Retina (tissue), 1 donor: ENCODE measurements around the gene CYP2C9.
"Not testable (repeated sequence)": the region's sequence is repeated elsewhere in the genome, so short reads cannot be mapped to it uniquely, and the experiment has no call there.

Experiments used
- DNase-seq: peaks from one replicate; pipeline ENCODE4 v3.0.0-alpha.2; 2016

CYP2C9 gene

DNA sequence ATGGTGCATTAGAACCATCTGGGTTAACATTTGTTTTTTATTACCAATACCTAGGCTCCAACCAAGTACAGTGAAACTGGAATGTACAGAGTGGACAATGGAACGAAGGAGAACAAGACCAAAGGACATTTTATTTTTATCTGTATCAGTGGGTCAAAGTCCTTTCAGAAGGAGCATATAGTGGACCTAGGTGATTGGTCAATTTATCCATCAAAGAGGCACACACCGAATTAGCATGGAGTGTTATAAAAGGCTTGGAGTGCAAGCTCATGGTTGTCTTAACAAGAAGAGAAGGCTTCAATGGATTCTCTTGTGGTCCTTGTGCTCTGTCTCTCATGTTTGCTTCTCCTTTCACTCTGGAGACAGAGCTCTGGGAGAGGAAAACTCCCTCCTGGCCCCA, at the start of gene CYP2C9:
Gene CYP2C9 (plus strand): TSS at position 276 of the 400 bp plus-strand sequence. CDS start 25 bp downstream, at position 301.
- DNase-seq = no peak

DNA sequence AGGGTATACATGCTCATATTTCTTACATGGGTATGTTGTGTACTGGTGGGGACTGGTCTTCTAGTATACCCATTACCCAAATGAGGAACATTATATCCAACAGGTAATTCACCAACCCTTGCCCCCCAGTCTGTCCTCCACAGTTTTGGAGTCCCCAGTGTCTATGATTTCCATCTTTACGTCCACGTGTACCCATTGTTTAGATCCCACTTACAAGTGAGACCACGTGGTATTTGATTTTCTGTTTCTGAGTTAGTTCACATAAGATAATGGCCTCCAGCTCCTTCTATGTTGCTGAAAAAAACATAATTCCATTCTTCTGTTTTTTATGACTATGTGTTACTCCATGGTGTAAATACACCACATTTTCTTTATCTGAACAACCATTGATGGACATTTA, 49.3 kb upstream of the CYP2C9 start:
- DNase-seq = no peak

DNA sequence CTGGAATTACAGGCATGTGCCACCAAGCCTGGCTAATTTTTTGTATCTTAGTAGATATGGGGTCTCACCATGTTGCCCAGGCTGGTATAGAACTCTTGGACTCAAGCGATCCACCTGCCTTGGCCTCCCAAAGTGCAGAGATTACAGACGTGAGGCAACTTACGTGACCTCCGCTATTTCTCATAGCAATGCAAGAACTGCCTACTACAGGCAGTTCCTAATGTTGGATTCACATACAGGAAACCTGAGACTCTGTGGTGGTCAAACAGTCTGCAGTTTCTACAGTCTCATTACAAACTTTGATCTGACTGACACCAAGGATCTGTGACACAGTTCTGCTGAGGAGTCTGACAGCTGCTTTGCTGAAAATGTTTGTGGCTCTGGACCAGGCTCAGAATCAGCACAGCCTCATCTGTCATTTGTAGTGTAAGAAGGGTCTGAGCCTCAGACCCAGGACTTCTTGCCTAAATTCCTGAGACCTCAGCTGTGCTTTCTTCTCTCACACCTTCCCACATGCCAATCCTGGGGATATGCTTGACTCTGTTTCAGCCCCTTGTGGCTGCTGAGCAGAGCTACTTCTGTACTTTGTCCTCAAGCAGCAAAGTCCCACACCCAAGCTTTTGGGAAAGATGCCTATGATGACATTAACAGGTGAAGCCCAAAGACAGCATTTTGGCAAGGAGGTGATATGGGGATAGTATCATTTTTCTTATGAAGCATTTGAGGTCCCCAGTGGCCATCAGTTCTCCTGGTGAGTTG, 48.0 kb upstream of the CYP2C9 start:
- no peak for DNase-seq

DNA sequence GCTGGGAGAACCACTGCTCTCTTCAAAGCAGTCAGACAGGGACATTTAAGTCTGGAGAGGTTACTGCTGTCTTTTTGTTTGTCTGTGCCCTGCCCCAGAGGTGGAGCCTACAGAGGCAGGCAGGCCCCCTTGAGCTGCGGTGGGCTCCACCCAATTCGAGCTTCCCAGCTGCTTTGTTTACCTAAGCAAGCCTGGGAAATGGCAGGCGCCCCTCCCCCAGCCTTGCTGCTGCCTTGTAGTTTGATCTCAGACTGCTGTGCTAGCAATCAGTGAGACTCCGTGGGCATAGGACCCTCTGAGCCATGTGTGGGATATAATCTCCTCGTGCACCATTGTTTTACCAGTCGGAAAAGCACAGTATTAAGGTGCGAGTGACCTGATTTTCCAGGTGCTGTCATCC, 40.0 kb upstream of the CYP2C9 start:
- DNase-seq = not testable (repeated sequence)

DNA sequence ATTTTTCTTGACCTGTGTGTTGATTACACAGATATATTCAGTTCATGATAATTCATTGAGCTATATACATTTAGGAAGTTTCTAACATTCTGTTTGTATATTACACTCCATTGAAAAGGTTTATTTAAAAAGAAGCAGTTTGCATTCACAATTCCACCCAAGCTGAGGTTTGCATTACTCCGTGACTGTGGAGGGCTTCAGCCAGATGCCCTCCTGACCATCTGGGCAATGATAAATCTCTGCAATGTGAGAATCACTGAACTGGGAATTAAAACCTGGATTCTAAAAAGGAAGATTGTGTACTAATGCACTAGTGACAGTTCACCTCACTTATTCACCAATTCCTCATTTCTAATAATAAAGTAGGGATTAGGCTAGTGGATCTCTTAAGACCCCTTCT, 36.4 kb upstream of the CYP2C9 start:
- no peak for DNase-seq

DNA sequence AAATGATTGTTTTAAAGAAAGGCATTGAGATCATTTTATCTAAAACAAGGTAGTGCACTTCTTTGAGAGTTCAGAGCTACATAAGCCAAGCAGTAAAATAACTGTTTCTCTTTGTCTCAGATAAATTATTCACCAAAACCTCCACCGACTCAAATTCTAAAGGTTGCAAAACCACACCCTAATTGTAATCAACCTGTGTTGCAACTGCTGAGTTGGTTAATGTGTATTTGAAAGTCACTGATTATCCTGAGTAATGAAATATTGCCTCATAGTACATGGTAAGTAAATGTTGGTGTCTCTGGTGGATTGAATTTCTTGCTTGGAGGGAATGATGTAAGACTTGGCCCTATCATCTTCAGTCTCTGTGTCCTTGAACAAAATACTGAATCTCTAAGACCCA, 35.9 kb upstream of the CYP2C9 start:
- no peak for DNase-seq

DNA sequence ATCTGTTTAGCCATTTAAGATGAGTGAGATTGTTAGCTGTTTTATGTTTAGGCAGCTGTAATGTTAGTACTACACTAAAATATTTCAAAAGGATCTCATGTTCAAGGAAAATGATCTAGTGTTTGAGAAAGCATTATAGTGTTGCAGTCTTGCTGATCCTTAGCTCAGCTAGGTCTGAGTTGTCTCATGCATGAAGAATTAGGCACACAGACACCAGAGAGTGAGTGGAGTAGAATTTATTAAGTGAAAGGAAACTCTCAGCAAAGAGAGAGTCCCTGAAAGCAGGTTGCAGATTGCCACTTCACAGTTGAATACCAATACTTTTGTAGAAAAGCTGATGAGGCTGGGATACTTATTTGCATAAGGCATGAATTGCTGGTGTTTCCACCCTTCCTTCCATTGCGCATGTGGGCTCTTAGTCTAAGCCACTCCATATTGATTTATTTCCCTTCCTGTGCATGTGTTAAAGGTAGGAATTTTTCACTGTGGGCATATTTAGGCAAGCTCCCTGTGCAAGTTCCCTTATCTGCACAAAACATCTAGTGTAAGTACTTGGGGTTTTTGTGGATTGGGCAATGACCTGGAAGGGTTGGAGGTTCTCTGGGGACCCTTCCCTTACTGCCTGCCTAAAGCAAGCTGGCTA, 33.8 kb upstream of the CYP2C9 start:
- not testable (repeated sequence) for DNase-seq

DNA sequence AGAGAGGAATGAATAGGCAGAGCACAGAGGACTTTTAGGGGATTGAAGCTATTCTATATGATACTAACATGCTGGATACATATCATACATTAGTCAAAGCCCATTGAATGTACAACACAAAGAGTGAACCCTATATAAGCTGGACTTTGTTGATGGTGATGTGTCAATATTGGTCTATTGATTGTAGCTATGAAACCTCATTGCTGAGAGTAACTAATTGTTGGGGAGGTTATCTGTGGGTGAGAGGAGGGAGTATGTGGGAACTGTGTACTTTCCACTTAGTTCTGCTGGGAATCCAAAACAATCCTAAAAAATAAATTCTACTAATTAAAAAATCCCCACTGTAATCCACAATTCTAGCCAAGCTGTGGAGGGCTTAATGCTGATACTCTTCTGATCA, 22.0 kb upstream of the CYP2C9 start:
- DNase-seq = no peak

DNA sequence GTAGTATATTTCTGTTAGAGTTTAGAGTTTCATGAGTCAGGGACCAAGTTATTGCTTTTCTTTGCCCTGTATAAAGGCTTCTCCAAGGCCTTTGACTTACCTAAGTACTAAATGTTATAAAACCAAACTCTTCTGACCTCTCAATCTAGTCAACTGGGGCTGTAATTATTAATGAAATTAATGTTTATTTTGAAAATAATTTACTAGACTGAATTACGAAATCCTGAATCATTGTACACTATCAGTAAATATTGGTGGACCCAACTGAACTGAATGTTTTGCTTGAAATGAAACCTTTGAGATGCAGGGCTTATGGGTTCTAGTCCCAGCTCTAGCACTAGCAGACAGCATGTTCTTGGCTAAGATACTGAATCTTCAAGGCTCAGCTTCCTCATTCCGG, 1.7 kb upstream of the CYP2C9 start:
- no peak for DNase-seq

DNA sequence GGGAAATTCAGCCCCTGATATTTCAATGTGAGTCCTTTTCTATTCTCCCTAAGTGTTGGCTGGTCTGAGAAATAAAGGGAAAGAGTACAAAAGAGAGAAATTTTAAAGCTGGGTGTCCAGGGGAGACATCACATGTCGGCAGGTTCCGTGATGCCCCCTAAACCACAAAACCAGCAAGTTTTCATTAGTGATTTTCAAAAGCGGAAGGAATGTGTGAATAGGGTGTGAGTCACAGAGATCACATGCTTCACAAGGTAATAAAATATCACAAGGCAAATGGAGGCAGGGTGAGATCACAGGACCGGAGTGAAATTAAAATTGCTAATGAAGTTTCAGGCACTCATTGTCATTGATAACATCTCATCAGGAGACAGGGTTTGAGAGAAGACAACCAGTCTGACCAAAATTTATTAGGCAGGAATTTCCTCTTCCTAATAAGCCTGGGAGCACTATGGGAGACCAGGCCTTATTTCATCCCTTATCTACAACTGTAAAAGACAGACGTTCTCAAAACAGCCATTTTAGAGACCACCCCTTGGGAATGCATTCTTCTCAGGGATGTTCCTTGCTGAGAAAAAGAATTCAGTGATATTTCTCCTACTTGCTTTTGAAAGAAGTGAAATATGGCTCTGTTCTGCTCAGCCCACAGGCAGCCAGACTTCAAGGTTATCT, 5.1 kb downstream of the CYP2C9 start:
- DNase-seq = not testable (repeated sequence)

DNA sequence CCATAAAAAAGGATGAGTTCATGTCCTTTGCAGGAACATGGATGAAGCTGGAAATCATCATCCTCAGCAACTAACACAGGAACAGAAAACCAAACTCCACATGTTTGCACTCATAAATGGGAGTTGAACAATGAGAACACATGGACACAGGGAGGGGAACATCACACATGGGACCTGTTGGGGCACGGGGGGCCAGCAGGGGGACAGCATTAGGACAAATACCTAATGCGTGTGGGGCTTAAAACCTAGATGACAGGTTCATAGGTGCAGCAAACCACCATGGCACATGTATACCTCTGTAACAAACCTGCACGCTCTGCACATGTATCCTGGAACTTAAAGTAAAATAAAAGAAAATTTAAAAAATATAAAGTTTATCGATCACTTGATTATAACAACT, 7.7 kb downstream of the CYP2C9 start:
- DNase-seq = not testable (repeated sequence)

DNA sequence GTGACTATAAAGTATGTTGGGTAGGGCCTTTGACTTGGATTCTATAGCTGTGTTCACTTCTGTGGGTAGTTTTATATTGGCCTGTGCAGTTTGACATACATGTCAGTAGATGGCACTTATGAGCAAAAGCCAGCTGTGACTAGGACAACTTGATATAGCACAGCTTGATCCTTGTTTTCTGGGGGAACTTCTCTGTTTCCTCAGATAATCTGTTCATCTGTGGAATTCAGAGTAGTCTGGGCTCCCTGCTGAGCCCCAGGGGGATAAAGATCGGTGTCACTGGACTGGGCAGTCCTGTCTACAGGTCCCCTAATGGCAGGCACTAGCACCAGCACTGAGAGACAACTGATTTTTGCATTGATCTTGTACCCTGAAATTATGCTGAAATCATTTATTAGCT, 25.4 kb downstream of the CYP2C9 start:
- DNase-seq = peak; percentile 30

DNA sequence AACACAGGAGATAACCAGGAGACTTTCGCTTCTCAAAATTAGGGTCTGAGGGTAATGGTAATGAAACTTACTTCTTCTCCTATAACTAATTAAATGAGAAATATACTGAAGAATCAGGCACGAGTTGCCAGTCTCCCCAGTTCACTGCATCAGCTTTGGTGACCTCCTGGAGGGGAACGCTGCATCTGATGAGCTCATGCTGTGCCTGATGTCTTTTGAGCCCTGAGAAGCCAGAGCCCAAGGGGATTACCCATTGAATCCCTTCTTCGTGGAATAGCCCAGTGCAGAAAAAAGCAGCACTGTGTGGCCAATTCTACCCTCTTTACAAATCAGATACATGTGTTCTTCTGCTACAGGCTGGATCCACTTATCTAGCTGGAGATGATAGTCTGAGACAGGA, 45.1 kb downstream of the CYP2C9 start:
- peak; percentile 23 for DNase-seq

DNA sequence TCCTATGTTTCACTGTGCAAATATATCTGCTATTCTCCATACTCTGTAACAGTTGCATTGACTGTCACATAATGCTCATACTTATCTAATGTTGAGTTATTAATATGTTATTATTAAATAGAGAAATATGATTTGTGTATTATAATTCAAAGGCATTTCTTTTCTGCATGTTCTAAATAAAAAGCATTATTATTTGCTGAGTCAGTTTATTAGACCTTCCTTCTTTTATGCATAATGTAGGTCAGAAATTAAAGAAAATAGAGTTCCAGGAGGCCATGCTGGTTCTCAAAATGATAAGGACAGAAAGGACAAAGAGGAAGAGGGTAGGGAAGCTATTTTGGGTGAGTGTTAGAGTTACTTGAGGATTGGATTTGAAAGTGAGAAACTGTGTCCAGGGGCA, 50.7 kb downstream of the CYP2C9 start:
- peak; percentile 11 for DNase-seq

DNA sequence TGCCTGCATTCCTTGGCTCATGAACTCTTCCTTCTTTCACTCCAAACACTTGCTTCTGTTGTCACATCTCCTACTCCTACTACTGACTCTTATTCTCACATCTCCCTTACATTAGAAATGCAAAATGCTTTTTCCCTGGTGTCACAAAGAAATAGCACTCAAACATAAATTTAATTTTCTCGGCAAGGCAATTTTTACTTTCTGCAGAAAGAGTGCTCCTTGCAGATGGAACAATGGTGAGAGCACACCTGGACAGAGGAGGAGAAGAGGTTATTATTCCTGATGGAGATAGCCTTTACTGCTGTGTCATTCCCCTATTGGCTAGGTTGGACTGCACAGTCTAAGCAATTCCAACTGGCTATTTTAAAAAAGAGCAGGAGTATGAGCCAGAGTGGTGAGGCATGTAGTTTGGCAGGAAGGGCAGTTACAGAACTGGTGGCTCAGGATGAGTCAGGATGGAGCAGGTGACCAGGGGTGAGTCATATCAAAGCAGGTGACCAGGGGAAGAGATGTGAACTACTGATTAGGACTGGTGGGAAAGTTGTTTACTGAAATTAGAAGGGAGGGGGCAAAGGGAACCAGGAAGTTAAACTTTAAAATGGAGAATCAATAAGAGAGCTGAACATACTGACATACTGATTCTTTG, 52.9 kb downstream of the CYP2C9 start:
- no peak for DNase-seq

DNA sequence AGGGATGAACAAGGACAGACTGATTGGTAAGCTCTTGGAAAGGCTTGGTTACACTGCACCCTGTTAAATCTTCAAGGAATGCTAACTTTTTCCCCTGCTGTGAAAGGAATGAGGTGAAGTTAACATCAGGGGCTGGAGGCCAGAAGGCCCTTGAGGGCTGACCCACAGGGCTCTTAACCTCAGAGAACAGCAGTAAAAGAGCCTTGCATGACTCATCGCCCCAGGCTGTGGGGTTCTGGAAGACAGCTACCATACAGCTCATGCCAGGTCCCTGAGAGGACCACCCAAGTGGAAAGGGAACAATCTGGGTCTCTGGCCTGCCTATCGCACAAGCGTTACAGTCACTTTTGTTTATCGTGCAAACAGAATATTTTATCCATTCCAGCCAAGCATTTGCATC, 54.4 kb downstream of the CYP2C9 start:
- DNase-seq = no peak

DNA sequence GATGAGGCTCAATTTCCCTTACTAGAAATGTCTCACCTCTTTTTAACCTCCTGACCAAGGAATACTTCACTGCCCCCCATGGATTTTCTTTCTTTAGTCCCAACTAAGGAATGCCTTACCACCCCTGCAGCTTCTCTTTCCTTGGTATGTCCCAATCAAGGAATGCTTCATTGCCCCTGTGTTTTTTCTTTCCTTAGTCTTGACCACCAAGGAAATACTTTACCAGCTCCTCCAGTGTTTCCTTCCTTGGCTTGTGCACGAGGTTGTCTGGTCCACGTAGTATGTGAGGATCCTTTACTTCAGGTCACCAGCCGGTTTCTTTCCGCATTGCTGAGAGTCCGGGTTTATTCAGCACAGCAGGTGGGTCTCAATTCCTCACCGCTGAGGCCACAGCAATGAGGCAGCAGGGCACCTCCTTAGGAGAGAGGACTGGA, 59.3 kb downstream of the CYP2C9 start:
- DNase-seq = peak; percentile 19

DNA sequence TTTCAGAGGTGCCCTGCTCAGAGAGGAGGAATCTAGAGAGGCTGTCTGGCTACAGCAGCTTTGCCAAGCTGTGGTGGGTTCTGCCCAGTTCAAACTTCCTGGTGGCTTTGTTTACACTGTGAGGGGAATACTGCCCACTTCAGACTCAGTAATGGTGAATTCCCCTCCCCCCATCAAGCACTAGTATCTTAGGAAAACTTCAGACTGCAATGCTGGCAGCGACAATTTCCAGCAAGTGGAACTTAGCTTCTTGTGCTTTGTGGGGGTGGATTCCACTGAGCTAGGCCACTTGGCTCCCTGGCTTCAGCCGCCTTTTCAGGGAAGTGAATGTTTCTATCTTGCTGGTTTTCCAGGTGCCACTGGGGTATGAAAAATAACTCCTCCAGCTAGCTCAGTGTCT, 88.0 kb downstream of the CYP2C9 start:
- DNase-seq = no peak

DNA sequence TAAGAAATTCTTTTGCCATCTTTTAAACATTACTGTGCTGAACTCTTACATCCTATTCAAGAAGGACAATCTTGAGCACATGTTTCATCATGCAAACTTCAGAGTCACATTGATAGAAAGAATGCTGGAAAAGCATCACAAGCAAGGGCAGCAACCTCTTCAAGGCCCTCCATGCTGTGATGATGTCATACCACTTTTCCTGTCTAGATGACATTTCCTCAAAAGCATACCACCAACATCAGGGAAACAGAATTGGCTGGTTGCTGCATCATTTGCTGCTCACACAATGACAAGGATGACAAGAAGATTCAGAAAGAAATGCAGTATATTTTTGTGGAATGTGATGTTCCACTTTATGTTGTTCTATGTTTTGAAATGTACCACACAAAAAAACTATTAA, 93.2 kb downstream of the CYP2C9 start:
- DNase-seq = no peak

DNA sequence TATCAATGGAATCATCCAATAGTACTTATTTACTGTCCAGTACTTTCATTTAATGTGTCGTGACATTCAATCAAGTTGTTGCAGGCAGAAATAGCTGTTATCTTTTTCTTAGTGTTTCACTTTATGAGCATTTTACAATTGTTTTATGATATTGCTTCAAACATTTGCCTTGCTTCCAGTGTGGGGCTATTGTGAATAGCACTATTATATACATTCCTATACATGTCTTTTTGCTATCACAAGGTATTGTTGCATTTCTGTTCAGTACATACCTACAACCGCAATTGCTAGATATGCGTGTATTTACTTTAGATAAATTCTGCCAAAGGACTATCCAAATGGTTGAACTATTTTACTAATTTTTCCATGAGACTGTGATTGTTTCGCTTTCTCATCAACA, 95.9 kb downstream of the CYP2C9 start:
- no peak for DNase-seq

DNA sequence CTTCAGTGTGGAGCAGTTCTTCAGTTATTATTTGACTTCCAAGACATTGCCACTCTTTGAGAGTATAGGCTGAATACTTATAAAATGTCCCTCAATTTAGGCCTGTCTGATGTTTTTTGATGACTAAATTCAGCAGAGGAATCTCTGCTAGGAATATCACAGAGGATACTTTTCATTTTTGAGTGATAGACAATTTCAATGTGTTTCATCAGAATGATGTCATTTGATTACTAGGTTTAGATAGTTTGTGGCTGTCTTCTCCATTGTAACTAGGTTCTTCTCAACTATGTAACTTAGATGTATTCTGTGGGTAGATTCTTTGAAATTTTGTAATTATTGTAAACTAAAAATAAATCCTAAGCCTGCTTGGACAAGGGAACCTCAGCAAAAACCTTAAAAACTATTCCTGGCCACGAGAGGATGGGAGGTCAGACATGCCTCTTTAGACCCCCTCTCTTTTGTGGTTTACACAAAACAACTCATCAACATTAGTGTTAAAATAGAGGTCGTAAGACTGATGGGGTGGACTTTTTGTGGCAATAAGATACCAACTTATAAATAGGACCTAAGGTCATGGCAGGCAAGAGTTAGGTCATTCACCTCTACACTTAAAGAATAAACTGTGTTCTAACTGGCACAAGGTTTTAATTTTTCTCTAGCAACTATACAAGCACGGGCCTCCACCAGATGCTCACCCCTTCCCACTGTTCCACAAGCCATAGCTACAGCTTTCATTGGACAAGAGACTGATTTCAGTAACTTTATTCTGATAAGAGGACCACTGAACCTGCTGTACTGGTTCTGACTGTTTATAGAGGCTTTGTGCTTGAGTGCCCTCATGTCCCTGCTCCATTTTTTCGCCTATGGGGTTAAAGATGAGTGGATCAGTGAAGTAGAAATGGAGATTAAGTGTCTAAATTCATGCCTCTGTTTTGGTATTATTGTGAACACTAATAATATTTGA, 97.2 kb downstream of the CYP2C9 start:
- no peak for DNase-seq

DNA sequence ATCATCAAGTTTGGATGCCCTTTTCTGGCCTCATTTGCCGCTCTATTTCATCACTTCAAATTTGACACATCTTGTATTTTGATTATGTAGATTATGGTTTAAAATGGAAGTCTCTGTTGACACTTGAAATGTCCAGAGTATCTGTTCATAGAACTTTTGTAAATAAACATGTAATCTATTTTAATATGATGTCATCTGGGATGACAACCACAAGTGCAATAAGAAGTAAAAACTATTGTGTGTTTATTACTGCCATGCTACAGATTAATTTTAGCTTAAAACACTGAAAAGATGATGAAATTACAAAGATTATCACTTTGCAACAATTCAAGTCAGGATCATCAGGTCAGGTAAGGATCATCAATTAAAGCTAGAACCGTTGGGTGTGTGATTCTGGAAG, 100.8 kb downstream of the CYP2C9 start:
- no peak for DNase-seq
